NCI-H1105 (cell line): ENCODE results near the gene NPM1.
"Not testable (repeated sequence)": the region's sequence is repeated elsewhere in the genome, so short reads cannot be mapped to it uniquely, and the experiment has no call there.

Source experiments
- DNase-seq: peaks from one replicate; lab custom pipeline; 2025; lab: John Stamatoyannopoulos, UW

The NPM1 gene

DNA sequence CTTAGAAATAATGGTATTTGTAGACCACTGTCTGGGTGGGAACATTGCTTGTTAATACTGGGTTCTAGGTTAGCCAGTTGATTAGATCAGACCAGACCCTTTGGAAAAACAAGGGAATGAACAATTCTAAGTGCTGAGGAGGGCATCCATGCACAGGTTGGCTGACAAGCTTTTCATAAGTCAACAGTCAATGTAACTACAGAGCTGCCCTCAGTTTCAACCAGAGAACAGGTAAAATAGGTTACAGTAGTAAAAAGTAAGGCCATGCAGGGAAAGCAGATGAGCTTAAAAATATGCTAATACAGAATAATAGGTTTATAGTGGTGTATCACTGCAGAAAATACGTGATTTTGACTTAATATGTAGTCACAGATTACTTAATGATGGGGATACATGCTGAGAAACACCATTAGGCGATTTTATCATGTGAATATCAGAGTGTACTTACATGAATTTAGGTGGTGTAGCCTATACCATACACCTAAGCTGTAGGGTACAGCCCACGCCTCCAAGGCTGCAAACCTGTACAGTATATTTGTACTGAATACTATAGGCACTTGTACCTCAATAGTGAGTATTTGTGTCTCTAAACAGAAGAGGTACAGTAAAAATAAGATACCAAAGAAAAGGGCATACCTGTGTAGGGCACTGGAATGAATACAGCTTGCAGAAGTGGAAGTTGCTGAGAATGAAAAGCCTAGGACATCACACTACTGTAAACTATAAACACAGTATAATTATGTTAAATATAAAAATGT lies 25.7 kb downstream of the NPM1 start:
- no peak for DNase-seq

DNA sequence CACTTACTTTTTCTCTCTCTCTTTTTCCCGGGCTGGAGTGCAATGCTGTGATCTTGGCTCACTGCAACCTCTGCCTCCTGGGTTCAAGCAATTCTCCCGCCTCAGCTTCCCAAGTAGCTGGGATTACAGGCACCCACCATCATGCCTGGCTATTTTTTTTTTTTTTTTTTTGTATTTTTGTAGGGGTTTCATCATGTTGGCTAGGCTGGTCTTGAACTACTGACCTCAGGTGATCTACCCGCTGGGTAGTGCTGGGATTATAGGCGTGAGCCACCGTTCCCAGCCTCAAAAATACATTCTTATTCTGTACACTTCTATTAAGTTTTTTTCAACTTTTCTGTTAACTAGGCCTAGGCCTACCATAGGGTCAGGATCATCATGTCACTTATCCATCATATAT lies 26.3 kb downstream of the NPM1 start:
- DNase-seq: not testable (repeated sequence)

DNA sequence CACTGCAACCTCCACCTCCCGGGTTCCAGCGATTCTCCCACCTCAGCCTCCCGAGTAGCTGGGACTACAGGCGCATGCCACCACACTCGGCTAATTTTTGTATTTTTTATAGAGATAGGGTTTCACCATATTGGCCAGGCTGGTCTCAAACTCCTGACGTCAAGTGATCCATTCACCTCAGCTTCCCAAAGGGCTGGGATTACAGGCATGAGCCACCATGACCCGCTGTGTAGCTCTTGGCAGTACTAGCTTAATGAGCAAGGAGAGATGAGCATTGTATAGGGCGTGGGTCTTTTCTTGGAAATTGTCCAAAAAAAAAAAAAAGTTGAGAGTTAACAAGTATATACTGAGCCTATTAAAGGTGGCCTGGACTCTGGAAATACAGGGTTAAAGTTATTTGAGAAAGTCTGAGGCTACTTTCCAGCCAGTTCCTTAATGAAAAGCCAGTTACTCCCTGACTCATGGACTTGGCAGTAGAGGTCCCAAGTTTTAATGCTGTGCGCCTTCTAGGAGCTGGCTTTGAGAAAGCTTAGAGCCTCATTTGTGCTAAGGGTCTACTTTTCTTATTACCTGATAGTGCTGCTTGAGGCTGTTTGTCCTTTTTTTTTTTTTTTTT lies 27.6 kb downstream of the NPM1 start:
- DNase-seq: no peak

DNA sequence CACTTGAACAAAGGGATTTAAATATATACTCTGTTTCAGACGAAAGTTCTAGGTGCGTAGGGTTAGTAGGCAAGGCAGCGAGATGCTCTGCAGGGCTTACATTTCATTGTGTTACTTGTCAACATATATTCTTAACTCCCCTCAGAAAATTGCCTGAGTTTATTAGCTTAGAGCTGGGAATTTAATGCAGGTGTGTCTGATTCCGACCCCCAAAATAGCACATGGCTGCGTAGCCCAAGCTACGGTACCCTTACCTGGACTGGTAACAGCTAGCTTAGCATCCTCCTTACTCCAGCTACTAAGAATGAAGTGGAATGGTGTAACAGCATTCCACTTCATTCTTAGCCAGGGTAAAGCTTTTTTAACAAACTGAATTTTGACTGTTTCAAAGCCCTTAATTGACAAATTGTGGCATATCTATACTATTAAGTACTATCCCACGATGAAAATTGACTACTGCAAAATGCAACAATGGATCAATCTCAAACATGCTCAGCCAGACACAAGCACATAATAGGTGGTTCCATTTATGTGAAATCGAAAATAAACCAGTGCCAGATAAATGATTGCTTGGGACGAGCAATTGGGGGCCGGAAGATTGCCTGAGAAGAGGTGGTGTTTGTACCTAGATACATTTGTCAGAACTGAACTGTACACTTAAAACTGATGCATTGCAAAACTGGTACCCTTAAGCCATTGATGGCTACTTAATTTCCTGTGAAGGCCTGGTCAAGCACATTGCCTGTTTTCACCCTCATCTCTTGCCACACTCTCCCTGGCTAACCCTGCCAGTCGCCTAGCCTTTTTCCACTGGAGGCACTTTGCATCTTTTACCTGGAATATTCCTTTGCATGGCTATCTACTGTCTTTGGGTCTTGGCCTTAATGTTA lies 28.8 kb downstream of the NPM1 start:
- no peak for DNase-seq

DNA sequence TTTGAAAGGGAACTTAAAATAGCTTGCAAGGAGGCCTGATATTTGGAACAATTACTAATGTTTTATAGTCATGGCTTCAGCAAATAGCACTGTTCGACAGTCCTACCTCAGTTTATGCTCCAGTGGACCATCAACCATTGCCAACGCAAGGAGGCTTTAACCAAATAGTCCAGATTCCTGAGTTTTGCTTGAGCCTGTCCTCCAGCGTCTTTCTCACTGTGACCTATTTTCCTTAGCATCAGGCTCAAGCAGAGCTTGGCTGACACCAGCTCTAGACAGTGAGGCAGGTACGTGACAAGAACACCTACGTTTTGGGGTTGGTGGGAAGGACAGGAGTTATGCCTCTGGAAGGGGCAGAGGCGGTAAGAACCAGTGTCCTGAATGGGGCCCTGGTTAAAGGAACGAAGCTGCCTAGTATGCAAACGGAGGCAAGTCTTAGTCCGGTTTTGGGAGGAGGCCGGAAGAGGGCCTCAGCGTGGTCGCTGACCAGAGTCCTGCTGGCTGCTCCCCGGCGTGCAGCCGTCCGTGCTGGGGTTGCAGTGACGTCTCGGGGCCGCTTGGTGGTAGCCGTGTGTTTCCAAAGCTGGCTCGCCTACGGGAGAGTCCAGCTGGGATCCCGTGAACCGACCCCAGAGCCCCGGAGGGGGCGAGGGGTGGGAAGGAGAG lies 30.8 kb downstream of the NPM1 start:
- peak; percentile 40 for DNase-seq

DNA sequence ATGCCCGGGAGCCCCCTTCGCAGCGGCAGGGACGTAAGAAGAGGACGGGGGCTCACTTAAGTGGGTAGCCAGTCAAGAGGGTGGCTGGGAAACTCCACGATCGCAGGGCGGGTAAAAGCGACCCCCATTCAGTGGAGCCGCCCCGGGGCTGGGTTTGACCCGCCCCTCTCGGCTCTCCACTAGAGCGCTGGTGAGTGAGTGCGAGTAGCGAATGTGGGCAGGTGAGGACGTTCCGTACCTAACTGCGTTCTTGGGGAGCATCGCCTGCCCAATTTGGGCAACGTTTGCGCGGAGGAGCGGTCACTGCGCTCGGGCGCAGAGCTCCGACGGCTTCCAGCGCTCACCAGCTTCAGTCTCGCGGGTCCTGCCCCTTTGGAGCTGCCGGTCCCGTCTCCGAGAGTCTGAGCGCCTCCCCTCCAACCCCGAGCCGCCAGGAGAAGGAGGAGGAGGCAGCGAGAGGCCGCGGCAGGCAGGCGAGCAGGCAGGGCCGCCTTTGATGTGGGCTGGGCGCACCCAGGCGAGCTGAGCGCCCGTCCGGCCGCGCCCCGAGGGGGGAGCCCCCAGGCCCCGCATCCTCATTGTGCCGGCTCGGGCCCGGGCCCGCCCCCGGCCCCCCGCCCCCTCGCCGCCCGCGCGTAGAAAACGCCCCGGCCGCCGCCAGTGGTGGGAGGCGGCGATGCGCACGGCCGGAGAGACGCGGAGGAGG lies 31.5 kb downstream of the NPM1 start, which contains the start of gene FGF18:
FGF18 (plus strand) TSS at position 666 of the 706 bp plus-strand sequence. CDS start 553 bp downstream, outside the sequence.
- peak; percentile 40 for DNase-seq

DNA sequence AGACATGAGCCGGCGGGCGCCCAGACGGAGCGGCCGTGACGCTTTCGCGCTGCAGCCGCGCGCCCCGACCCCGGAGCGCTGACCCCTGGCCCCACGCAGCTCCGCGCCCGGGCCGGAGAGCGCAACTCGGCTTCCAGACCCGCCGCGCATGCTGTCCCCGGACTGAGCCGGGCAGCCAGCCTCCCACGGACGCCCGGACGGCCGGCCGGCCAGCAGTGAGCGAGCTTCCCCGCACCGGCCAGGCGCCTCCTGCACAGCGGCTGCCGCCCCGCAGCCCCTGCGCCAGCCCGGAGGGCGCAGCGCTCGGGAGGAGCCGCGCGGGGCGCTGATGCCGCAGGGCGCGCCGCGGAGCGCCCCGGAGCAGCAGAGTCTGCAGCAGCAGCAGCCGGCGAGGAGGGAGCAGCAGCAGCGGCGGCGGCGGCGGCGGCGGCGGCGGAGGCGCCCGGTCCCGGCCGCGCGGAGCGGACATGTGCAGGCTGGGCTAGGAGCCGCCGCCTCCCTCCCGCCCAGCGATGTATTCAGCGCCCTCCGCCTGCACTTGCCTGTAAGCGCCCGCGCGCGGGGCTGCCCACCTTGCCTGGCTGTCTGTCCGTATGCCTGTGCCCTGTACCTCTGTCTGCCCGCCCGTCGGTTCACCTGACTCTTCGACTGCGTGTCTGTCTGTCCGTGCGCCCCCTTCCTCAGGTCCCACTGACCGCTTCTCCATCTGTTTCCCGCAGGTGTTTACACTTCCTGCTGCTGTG lies 32.2 kb downstream of the NPM1 start:
- no peak for DNase-seq

DNA sequence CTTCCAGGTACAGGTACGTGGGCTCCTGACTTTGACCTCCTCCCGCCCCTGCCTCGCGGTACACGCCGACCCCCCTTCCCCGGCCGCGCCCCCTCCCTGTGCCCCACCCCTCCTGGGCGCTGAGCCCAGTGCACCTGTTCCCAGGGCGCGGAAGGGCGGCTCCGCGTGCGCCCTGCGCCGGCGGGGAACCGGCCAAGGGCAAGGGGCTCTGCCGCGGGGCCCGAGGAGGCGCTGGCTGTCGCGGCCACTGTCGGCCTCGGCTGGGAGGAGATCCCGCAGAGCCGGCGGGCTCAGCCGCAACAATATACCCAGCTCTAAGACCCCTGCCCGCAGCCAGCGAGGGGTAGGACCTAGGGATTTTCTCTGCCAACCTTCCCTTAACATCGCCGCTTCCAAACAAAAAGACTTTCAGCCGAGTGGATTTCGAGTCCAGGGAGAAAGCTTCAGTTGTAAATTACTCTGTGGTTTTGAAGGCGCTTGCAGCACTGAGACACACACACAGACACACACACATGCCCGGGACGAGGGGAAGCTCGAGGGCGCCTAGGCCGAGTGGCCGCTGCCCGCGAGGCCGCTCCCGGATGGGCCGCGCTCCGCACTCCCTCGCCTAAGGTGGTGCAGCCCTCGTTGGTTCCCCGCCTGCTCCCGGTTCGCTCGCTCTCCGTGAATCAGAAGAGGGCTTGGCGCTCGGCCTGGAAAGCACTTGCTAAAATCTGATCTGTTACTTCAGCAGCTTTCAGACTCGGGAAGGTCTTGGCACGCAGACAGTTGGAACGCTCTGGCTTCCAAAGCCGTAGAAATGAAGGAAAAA lies 33.0 kb downstream of the NPM1 start:
- peak; percentile 63 for DNase-seq

DNA sequence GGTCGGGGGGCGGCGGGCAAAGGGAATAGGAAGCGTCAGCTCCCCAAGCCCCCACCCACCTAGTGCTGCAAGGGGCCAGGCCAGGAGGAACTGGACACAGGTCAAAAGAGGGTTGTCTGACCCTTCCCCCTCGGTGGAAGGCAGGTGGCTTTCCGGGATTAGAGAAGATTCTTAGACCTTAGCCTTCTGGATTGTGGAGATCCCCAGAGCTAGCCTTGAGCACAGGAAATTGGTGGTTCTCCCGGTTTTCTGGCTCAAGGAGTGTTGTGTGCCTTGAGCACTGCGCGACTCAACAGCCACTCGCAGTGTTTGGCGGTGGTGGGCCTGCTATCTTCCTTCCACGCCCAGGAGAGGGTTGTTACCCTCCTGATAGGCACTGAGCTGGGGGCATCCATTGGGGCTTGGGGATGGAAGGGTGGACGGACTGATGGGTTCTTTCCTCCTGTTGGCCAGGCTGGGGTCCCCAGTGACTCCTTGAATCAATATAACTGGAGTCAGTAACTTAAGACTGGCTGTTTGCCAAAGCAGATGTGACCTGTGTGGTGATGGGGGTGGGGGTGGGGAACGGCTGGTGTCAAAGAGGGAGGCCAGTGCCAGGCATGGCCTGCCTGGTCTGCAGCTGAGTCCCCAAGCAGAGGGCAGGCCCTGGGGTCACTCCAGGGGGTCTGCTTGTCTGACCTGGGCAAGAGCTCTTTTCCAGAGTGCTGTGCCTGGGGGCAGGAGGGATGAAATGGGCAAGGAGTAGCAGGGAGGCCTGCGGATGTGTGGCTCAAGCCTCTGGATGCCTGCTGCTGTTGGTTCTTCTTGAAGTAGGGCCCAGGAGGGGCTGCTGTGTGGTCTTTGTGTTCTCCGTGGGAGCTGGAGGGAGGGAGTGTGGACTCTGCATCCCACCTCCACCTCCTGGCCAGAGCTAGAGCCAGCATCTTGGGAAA lies 33.9 kb downstream of the NPM1 start:
- no peak for DNase-seq

DNA sequence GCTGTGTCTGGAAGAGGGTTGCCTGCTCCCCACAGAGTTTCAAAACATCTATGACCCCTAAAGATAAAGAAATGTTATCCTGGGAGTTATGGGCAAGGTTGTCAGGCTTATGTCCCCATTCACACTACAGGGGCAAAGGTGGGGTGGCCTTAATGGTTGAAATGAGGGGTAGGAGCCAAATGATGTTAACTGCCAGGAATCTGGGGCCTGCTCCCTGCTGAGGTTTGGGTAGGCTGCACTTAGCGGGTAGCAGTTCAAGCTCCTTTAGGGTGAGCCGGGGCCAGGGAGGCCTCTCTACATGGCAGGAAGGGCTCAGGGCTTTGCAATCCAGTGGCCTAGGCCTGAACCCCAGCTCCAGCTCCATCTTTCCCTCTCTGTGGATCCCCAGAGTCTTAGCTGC lies 34.8 kb downstream of the NPM1 start:
- DNase-seq: no peak

DNA sequence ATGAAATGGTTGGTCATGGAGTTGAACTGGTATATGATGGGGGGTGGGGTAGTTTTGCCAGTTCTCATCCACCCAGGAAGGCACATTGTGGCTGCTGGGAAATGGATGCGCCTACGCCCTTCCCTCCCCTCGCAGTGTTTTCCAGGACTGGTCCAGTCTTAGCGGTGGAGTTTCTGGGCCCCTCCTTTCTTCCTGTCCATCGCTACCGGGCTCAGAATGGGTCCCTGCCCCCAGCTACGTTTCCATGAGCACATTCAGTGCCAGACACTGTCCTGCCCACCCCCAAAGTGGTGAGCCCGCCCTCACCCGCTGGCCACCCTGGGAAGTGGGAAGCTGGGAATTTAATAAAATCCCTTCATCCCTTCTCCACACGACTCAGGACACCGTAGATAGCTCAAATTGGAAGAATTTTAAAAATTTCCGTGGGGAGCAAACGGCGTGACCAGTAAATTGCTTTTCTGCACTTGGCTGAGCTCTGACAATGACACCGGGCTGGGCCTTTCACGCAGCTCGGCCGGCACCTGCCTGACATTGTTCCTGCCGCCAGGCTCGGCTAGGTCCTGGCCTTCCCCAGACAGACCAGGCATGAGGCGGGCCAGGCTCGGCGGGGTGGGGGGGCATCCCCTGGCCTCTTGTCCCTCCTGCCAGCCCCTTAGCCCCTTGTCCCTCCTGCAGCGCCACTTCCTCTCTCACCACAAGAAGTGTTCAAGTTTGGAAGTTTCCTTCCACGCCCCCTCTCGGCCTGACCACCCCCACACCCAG lies 35.4 kb downstream of the NPM1 start:
- no peak for DNase-seq

DNA sequence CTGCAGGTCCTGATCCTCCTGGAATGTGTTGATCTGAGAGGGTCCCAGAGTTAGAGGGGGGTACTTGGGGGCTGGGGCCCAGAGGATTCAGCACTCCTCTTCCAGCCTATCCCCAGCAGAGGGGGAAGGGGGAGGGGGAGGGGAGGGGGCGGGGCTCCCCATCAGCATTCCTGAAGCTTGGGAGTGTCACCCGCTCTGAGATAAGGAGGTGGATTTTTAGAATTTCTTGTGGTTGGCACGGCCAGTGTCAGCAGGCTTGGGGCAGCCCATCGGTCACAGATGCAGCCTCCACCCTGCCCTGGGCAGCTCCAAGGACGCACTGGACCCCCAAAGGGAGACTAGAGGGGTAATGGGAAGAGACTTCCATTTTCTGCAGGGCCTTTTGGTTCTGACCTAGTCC lies 37.1 kb downstream of the NPM1 start:
- DNase-seq: no peak

DNA sequence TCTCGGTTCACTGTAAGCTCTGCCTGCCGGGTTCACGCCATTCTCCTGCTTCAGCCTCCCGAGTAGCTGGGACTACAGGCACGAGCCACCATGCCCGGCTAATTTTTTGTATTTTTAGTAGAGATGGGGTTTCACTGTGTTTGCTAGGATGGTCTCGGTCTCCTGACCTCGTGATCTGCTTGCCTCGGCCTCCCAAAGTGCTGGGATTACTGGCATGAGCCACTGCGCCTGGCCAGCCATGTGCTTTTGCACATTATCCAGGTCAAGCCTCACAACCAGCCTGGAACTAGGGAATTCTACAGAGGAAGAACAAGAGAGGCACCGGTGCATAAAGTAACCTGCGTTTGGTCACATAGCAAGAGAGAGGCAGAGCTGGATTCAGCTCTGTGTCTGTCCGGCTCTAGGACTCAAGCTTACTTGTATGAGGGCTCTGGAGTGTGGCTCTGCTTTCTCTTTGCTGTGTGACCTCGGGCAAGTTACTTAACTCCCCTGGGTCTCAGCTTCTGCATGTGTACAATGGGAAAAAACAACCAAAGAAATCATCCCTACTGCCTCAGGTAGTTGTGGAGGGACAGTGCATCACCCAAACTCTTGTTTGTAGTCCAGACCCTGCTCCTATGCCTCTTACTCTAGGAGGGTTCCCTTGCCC lies 38.1 kb downstream of the NPM1 start:
- no peak for DNase-seq

DNA sequence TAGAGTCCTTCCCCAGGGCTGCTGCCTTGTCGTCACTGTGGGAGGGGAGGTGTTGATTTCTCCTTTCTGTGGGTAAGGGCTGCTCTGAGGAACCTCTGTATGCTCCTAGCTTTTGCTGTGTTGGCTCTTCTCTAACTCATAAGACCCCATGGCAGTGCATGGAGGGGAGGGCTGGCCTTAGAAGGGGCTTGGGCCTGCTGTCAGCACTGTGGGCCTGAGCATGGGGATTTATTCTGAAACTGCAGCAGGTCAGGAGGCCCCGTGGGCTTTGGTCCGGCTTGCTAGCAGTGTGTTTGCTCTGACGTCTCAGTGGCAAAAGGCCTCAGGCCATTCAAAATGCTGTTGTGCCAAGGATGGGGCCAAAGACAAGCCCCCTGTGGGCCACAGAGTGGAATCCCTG lies 38.6 kb downstream of the NPM1 start:
- DNase-seq: no peak

DNA sequence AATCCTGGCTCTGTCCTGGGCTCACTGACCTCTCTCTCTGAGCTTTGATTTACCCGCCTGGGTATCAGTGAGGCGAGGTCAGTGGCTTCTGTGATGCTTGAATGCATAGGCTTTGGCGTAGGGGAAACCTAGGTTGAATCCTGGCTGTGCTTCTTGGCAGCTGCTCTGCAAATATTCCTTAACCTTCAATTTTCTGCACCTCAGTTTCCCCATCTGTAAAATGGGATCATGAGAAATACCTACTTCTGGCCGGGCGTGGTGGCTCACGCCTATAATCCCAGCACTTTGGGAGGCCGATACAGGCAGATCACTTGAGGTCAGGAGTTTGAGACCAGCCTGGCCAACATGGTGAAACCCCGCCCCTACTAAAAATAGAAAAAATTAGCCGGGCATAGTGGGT lies 39.0 kb downstream of the NPM1 start:
- no peak for DNase-seq

DNA sequence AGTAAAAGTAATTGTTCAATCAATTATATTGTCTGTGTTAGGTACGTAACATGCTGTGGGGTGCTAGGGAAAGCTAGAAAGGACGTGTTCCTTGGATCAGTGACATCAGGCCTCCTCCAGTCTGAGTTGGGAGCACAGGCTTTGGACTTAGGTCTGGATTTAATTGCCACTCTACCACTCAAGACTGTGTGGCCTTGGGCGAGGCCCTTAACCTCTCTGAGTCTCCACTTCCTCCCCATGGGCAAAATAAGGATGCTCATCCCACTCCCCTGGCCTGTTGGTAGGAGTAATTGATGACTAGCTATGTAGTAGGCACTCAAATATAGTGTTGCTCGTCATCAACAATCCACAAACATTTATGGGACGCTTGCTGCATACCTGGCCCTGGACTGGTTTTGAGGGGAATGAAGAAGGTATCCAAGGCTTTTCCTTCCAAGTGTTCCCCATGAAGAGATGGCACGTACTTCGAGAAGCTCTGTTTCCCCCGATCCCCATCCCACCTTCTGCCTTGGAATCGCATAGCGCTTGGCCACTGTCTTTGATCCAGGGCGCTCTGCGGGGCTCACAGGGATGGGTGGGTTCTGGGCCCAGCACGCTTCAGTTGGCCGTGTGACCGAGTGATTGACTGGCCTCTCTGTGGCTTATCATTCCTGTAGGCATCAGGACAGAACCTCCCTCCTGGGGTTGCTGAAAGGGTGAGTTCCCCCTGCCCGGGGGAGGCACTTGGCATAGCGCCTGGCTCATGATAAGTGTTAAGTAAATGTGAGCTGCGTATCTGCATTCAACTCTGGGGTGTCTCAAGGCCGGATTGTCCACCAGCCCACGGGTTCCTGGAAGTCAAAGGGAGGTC lies 39.9 kb downstream of the NPM1 start:
- DNase-seq: no peak
